Measurements from ENCODE around the gene UBD. TPM values are rescaled to one million over a fixed set of nuclear protein-coding genes. Genes with fewer than 3 reads are reported as not detected.
A peak's percentile ranks its signal among the peaks of the same experiment; 100 is the strongest.

The UBD gene
- total and polyA plus RNA-seq, 12 donors: 0.17 to 2.3 (median 0.77) TPM; not detected in 5

DNA sequence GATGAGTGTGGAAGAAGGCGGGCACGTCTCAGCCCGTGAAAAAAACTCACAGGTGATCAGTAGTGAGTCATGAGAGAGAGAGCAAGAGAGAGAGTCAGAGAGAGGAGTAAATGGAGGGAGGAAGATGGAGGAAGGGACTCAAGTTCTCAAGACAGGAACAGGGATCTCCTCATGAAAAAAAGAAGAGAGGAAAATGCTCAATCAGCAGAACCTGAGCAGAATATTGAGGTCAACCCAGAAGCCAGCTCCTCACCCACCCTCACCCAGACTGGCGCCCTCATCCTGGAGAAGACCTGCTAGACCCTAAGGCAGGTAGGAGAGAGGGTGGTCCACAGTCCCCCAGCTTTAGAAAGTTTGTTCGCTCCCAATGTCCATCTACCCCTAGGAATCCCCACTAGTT lies 4.8 kb downstream of the UBD start:
- TF ChIP-seq, protein P1, sequence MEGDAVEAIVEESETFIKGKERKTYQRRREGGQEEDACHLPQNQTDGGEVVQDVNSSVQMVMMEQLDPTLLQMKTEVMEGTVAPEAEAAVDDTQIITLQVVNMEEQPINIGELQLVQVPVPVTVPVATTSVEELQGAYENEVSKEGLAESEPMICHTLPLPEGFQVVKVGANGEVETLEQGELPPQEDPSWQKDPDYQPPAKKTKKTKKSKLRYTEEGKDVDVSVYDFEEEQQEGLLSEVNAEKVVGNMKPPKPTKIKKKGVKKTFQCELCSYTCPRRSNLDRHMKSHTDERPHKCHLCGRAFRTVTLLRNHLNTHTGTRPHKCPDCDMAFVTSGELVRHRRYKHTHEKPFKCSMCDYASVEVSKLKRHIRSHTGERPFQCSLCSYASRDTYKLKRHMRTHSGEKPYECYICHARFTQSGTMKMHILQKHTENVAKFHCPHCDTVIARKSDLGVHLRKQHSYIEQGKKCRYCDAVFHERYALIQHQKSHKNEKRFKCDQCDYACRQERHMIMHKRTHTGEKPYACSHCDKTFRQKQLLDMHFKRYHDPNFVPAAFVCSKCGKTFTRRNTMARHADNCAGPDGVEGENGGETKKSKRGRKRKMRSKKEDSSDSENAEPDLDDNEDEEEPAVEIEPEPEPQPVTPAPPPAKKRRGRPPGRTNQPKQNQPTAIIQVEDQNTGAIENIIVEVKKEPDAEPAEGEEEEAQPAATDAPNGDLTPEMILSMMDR (IDR thresholded peaks at IDR 0.05): no peak
- Histone ChIP-seq H3K4me3 (no peak overlapping the region), H3K4me1 (replicated peaks in 1 of 2) (peaks cover 9 to 17% of the 10 kb centered on the region in 2 donors), H3K36me3 (replicated peaks in 1 of 2) (no peaks in the 10 kb centered on the region), H3K27ac (no peak overlapping the region), H3K27me3 (peaks cover 35% of the 10 kb centered on the region), H3K9me3 (replicated peaks in 1 of 3) (no peaks in the 10 kb centered on the region)
- DNase-seq: no peak
- intact Hi-C loops (cut with DNase I): no loop called here
- WGBS, 4 donors: 82 to 87% (median 83%) methylated on average over 5 of the region's 5 CpGs

DNA sequence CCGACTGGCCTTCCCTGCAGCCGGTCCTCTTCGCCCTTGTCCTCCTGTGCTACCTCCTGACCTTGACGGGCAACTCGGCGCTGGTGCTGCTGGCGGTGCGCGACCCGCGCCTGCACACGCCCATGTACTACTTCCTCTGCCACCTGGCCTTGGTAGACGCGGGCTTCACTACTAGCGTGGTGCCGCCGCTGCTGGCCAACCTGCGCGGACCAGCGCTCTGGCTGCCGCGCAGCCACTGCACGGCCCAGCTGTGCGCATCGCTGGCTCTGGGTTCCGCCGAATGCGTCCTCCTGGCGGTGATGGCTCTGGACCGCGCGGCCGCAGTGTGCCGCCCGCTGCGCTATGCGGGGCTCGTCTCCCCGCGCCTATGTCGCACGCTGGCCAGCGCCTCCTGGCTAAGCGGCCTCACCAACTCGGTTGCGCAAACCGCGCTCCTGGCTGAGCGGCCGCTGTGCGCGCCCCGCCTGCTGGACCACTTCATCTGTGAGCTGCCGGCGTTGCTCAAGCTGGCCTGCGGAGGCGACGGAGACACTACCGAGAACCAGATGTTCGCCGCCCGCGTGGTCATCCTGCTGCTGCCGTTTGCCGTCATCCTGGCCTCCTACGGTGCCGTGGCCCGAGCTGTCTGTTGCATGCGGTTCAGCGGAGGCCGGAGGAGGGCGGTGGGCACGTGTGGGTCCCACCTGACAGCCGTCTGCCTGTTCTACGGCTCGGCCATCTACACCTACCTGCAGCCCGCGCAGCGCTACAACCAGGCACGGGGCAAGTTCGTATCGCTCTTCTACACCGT lies 6.1 kb downstream of the UBD start:
- intact Hi-C loops (cut with DNase I): no loop called here
- Histone ChIP-seq H3K27ac (no peak overlapping the region), H3K36me3 (replicated peaks in 1 of 2) (no peaks in the 10 kb centered on the region), H3K9me3 (replicated peaks in 1 of 3) (no peaks in the 10 kb centered on the region), H3K27me3 (peaks cover 35% of the 10 kb centered on the region), H3K4me3 (peak overlapping the region in 1 of 4 donors; percentile 46), H3K4me1 (replicated peaks in 1 of 2) (peaks cover 9 to 17% of the 10 kb centered on the region in 2 donors)
- peak; percentile 29 to 68 (median 56) for DNase-seq
- no peak for TF ChIP-seq POLR2A (IDR thresholded peaks at IDR 0.05)
- TF ChIP-seq, protein P1 (IDR thresholded peaks at IDR 0.05): peak in 1 of 6 experiments; percentile 24
- WGBS, 4 donors: 2 to 5% (median 2%) methylated on average over 12 to 83 of the region's 83 CpGs

DNA sequence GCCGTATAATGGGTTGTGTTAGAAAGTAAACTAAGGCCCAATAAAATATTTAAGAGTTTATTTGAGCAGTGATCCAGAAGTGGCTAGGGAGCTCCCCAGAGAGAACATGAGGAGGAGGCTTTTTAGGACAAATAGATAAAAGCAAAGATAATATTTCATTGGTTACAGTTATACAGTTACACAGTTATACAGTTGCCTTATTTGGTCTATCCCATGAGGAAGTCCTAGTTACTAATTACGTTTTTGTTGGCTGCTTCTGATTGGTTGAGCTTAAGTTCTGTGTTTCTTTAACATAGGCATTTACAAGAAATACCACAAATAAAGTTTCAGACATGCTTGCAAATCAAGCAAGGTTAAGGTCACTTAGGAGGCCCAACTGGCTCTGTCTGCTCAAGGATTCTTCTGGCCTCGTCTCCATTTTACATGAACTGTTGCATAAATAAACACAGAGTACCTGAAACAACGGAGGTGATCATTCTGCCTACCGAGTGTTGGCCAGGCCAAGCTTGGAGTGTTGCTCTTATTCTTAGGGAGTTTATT lies 7.0 kb downstream of the UBD start:
- Histone ChIP-seq H3K36me3 (replicated peaks in 1 of 2) (no peaks in the 10 kb centered on the region), H3K4me1 (replicated peaks in 1 of 2) (peaks cover 9 to 17% of the 10 kb centered on the region in 2 donors), H3K27ac (no peak overlapping the region), H3K9me3 (replicated peaks in 1 of 3) (no peaks in the 10 kb centered on the region), H3K4me3 (peak overlapping the region in 1 of 4 donors; percentile 46), H3K27me3 (peaks cover 35% of the 10 kb centered on the region)
- TF ChIP-seq, protein P1 (IDR thresholded peaks at IDR 0.05): no peak
- no peak for DNase-seq
- intact Hi-C loops (cut with DNase I): no loop called here
- WGBS, 4 donors: 22 to 30% (median 27%) methylated on average over 5 of the region's 5 CpGs

DNA sequence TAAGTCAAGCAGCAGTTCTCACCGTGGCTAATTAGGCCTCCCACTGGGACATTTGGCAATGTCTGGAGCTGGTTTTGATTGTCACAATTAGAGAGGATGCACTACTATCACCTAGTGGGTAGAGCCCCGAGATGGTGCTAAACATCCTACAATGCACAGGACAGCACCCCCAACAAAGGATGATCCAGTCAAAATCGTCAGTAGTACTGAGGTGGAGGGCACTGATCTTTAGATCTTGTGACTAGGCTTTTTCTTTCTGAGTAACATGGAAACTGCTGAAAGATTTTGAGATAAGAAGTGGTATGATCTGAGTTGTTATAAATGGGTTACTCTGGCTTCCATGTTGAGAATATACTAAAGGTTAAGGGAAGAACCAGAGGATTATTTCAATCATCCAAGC lies 12.0 kb downstream of the UBD start:
- Histone ChIP-seq H3K27me3 (no peaks in the 10 kb centered on the region), H3K4me3 (no peak overlapping the region), H3K4me1 (replicated peaks in 1 of 2) (peaks cover 0 to 3% of the 10 kb centered on the region in 2 donors), H3K36me3 (replicated peaks in 1 of 2) (no peaks in the 10 kb centered on the region), H3K27ac (no peak overlapping the region), H3K9me3 (replicated peaks in 1 of 3) (no peaks in the 10 kb centered on the region)
- intact Hi-C loops (cut with DNase I): no loop called here
- WGBS, 4 donors: 15 to 37% (median 35%) methylated on average over 3 of the region's 3 CpGs
- DNase-seq: no peak
- TF ChIP-seq, protein P1 (IDR thresholded peaks at IDR 0.05): no peak
- TF ChIP-seq POLR2A (IDR thresholded peaks at IDR 0.05): no peak
